AG20443 (cell line): ENCODE measurements around the gene MUSTN1.

ENCODE experiments used
- DNase-seq: peaks from one replicate; pipeline ENCODE4 v3.0.0; 2012; ENCODE audit warnings: low spot score, mixed read lengths

The MUSTN1 gene

GRCh38 chr3:52800079-52800478 lies 34.7 kb downstream of the MUSTN1 start:
- DNase-seq, result no peak

- no peak for DNase-seq
Measured at GRCh38 chr3:52798978-52799476, 35.8 kb downstream of the MUSTN1 start.

- no peak for DNase-seq
Measured at GRCh38 chr3:52798376-52798977, 36.3 kb downstream of the MUSTN1 start.

DNA sequence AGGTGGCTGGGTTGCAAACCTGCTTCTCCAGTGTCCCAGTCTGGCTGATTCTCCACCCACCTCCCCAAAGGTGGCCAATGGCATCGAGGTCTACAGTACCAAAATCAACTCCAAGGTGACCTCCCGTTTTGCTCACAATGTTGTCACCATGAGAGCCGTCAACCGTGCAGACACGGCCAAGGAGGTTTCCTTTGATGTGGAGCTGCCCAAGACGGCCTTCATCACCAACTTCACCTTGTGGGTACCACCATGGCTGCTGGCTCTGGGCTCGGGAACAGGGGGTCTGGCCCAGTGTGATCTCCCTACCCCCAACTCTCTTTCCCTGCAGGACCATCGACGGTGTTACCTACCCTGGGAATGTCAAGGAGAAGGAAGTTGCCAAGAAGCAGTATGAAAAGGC lies 38.4 kb downstream of the MUSTN1 start:
- no peak for DNase-seq

DNA sequence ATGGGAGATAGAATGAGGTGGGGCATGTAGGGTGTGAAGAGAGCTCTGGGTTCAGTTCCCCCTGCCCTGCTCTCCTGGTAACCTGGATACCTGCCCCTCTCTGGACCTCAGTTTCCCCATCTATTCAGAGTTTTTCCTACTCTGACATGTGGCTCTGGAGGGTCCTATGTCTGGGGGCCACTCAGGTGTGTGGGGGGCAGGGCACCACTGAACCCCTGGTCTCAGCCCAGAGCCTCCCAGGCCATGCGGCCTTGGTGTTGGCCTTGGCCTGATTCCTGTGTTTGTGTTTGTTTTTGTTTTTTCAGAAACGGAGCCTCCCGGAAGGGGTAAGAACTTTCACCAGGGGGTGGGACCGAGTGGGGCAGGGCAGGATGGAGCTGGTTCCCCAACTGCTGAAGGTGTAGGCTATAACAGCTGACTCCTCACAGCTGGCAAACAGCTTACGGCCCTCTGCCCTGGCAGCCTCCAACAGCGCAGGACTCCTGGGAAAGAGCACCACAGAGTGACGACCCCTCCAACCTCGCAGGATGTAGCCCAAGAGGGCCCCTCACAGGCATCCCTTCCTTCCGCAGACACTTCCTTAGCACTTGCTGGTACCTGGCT lies 39.4 kb downstream of the MUSTN1 start:
- no peak for DNase-seq

DNA sequence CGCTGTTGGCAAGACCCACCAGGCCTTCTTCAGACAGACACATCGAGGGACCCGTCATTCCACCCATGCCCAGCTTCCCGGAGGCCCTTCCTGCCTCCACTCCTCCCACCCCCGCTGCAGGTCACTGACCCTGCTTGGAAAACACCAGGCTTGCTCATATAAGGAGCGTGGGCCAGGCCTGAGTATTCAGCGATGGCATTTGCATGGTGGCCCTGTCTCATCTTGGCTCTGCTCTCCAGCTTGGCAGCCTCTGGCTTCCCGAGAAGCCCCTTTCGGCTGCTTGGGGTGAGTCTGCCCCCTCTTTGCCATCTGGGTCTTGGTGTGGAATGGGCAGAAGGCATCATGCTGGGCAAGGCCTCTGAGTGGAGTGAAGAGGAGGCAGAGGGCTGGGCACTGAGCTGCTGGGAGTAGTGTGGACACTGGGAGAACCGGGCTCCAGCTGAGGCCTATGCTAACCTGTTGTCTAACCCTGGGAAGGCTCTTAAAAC lies 40.2 kb downstream of the MUSTN1 start, which contains the start of gene ITIH3:
TSS of gene ITIH3 (plus strand) at position 185 of the 488 bp plus-strand sequence. CDS start at position 193, 8 bp downstream.
- DNase-seq, result no peak

GRCh38 chr3:52793702-52794611 lies 40.9 kb downstream of the MUSTN1 start:
- DNase-seq, result no peak

GRCh38 chr3:52792961-52793695 lies 41.7 kb downstream of the MUSTN1 start:
- DNase-seq, result peak; percentile 86

GRCh38 chr3:52792413-52792812 lies 42.4 kb downstream of the MUSTN1 start:
- DNase-seq, result no peak

- no peak for DNase-seq
Measured at GRCh38 chr3:52791928-52792327, 42.9 kb downstream of the MUSTN1 start.

DNA sequence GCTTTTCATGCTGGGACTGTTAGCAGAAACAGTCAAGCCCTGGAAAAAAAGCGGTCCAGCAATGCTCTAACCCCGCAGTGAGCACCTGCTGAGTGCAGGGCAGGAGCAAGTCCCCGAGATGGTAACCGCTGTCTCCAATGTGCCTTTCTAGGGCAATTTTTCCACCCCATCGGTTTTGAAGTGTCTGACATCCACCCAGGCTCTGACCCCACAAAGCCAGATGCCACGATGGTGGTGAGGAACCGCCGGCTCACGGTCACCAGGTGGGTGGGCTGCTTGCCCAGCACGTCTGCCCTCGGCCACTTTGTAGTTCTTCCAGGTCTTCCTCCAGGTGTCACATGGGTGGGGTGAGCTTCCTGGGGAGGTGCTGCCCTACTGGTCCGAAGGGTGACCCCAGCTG lies 43.5 kb downstream of the MUSTN1 start:
- DNase-seq, result no peak

DNA sequence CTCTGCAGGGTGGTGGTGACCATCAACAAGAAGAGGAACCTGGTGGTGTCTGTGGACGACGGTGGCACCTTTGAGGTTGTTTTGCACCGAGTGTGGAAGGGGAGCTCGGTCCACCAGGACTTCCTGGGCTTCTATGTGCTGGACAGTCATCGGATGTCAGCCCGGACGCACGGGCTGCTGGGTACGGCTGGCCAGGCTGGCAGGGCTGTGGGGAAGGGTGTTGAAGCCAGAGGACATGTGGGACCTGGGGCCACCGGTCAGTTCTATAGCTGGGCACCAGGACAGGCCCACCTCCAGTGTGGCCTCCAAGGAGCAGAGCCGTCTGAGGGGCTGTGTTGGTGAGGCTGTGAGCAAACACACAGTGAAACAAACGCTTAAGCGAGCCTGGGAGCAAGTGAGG lies 44.1 kb downstream of the MUSTN1 start:
- DNase-seq, result no peak

- DNase-seq, result no peak
Measured at GRCh38 chr3:52790337-52790736, 44.5 kb downstream of the MUSTN1 start.

- no peak for DNase-seq
Measured at GRCh38 chr3:52789746-52790040, 45.1 kb downstream of the MUSTN1 start.

DNA sequence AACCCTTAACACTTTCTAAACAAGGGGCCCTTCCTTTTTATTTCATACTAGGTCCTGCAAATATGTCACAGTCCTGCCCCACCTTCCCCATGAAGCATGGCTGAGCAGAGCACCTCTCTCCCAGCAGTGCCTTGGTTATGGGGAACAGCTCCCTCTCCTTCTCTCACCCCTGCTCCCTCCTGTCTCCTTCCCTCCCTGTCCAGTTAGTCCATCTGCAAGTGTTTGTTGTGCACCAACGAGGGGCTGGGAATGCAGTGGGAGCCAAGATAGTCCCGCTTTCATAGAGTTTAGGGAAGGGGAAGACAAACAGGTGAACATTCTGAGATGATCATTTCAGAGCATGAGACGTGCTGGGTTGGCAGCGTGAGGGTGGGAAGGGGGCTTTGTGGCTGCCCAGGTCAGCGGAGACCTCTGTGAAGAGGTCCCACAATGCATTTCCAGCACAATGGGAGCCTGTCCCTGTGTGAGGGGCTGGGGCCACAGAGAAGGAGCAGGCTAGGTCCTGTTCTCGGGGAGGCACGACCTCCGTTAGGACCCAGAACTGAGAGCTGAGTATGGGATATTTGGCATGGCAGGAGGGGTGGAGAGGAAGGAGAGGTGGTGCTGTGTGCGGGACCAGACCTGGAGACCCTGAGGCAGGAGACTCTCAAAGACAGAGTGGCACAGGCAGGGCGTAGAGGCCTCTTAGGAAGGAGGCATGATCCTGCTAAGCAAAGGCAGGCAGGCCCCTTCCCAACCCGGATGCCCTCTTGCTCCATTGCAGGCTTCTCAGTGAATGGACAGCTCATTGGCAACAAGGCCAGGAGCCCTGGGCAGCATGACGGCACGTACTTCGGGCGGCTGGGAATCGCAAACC lies 45.7 kb downstream of the MUSTN1 start:
- no peak for DNase-seq

GRCh38 chr3:52787672-52788625 lies 46.9 kb downstream of the MUSTN1 start:
- peak; percentile 74 for DNase-seq

DNA sequence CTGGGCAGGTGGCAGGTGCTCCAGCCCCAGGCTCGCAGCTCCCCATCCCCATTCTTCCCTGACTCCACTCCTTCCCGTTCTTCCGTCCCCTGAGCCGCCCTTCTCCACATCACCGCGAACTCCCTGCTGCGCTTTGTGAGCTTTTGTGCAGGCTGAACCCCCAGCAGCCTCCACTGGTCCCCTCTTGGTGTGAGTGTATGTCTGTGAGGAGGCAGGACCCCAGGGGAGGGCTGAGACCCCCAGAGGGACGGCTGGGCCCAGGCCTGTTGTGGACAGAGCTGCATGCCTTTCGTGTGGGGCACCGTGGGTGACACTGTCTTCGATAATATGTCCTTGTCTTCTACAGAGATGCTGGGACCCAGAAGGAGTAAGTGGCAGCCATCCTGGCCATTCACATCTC lies 47.6 kb downstream of the MUSTN1 start:
- no peak for DNase-seq

- DNase-seq, result no peak
Measured at GRCh38 chr3:52786330-52787215, 48.2 kb downstream of the MUSTN1 start.
